SK-N-SH (cell line): ENCODE measurements around the gene CC2D2A. TPM values are rescaled to one million over a fixed set of nuclear protein-coding genes. Genes with fewer than 3 reads are reported as not detected.
A peak's percentile ranks its signal among the peaks of the same experiment; 100 is the strongest.

Experiments used
- CTCF ChIA-PET: fragments of 300-600, 350-600 bp; formaldehyde crosslinking; extraction: SDS; loops from one replicate; lab custom pipeline; 2021; lab: Yijun Ruan, JAX
- POLR2A ChIA-PET: fragments of 350-600 bp; sonication (Branson Sonifier 250); formaldehyde crosslinking; extraction: SDS; loops from one replicate; lab custom pipeline; 2020; ENCODE audit warnings: antibody characterized with exemption, inconsistent platforms; lab: Yijun Ruan, JAX
- DNase-seq: peaks from one replicate; pipeline ENCODE4 v3.0.0; 2012
- H2AFZ ChIP-seq: fragments of 200-600 bp; sonication (generic); 2 replicates; pipeline ENCODE4 v1.8.1; 2016; ENCODE audit warnings: antibody characterized with exemption, mild to moderate bottlenecking, low read depth
- H3F3A ChIP-seq: fragments of 200-600 bp; sonication (generic); replicated peaks from 2 replicates; pipeline ENCODE3; 2016; ENCODE audit warnings: antibody characterized with exemption, mild to moderate bottlenecking; ENCODE audit not compliant: insufficient read depth
- H3K27ac ChIP-seq, 2 experiments: fragments of 200-500 bp in 1 of 2; fragments of 200-600 bp in 1 of 2; sonication (Bioruptor generic) in 1 of 2; sonication (generic), shearing (Covaris generic) in 1 of 2; 2 replicates each; pipeline versions ENCODE4 v1.5.1 to v1.6.1; 2014 to 2016; ENCODE audit warnings: low read depth in 2 of 2, inconsistent platforms in 1 of 2, low read length in 1 of 2, mild to moderate bottlenecking in 1 of 2, mixed read lengths in 1 of 2
- H3K27me3 ChIP-seq: fragments of 200-600 bp; sonication (generic), shearing (Covaris generic); 2 replicates; pipeline ENCODE4 v1.6.1; 2016; ENCODE audit warnings: mixed run types; ENCODE audit not compliant: insufficient read depth
- H3K36me3 ChIP-seq, 2 experiments: fragments of 200-500 bp in 1 of 2; fragments of 200-600 bp in 1 of 2; sonication (Bioruptor generic) in 1 of 2; sonication (generic) in 1 of 2; replicated peaks in 1 of 2; 2 replicates each; pipeline versions ENCODE3 to v1.5.1; 2014 to 2016; ENCODE audit warnings: low read length in 1 of 2, mild to moderate bottlenecking in 1 of 2; ENCODE audit not compliant: insufficient read depth in 2 of 2, control insufficient read depth in 1 of 2
- H3K4me1 ChIP-seq, 2 experiments: fragments of 200-500 bp in 1 of 2; fragments of 200-600 bp in 1 of 2; sonication (Bioruptor generic) in 1 of 2; sonication (generic), shearing (Covaris generic) in 1 of 2; 2 replicates each; pipeline versions ENCODE4 v1.5.1 to v1.6.1; 2014 to 2016; ENCODE audit warnings: low read depth in 1 of 2, low read length in 1 of 2, mixed run types in 1 of 2; ENCODE audit not compliant: insufficient read depth in 2 of 2, control insufficient read depth in 1 of 2
- H3K4me2 ChIP-seq: fragments of 200-600 bp; sonication (generic), shearing (Covaris generic); 2 replicates; pipeline ENCODE4 v1.6.1; 2017; ENCODE audit warnings: mixed run types
- H3K4me3 ChIP-seq, 2 experiments: fragments of 200-500 bp in 1 of 2; fragments of 200-600 bp in 1 of 2; sonication (Bioruptor generic) in 1 of 2; sonication (generic), shearing (Covaris generic) in 1 of 2; 2 replicates each; pipeline versions ENCODE4 v1.5.1 to v1.8.1; 2014 to 2016; ENCODE audit warnings: low read depth in 2 of 2, inconsistent platforms in 1 of 2, low read length in 1 of 2, mild to moderate bottlenecking in 1 of 2, mixed read lengths in 1 of 2, moderate library complexity in 1 of 2
- H3K79me2 ChIP-seq: fragments of 200-600 bp; sonication (generic); 2 replicates; pipeline ENCODE4 v1.8.1; 2017; ENCODE audit warnings: mild to moderate bottlenecking; ENCODE audit not compliant: insufficient read depth
- H3K9ac ChIP-seq: fragments of 200-600 bp; sonication (generic); 2 replicates; pipeline ENCODE4 v1.6.1; 2017; ENCODE audit warnings: mixed run types
- H3K9me2 ChIP-seq: fragments of 200-600 bp; sonication (generic); 2 replicates; pipeline ENCODE4 v1.6.1; 2017; ENCODE audit warnings: mixed run types
- H3K9me3 ChIP-seq: fragments of 200-600 bp; sonication (generic); 2 replicates; pipeline ENCODE4 v1.6.1; 2017; ENCODE audit warnings: mixed run types, mild to moderate bottlenecking, moderate library complexity
- H4K20me1 ChIP-seq: fragments of 200-600 bp; sonication (generic); 2 replicates; pipeline ENCODE4 v1.6.1; 2017; ENCODE audit warnings: mild to moderate bottlenecking, mixed run types; ENCODE audit not compliant: insufficient read depth
- CHD2 ChIP-seq: fragments of 150-350 bp; IDR thresholded peaks from 2 replicates; pipeline ENCODE4 v1.6.1; 2018; ENCODE audit warnings: low read length; ENCODE audit not compliant: partially characterized antibody
- EP300 ChIP-seq, 2 experiments: IDR thresholded peaks; 2 replicates each; pipeline versions ENCODE4 v1.4.0 to v1.6.1; 2012; ENCODE audit warnings: borderline replicate concordance in 1 of 2, low read depth in 1 of 2, low read length in 1 of 2
- FOSL2 ChIP-seq: IDR thresholded peaks from 2 replicates; pipeline ENCODE4 v1.4.0; 2012; ENCODE audit warnings: low read depth, mild to moderate bottlenecking, moderate library complexity, borderline replicate concordance
- FOXJ3 ChIP-seq: sonication (generic); formaldehyde crosslinking; IDR thresholded peaks from 2 replicates; pipeline ENCODE4 v1.5.1; 2020; ENCODE audit warnings: mild to moderate bottlenecking, missing genetic modification reagents
- FOXM1 ChIP-seq: IDR thresholded peaks from 2 replicates; pipeline ENCODE4 v1.4.0; 2012; ENCODE audit warnings: low read depth, mild to moderate bottlenecking
- JUND ChIP-seq: IDR thresholded peaks from 2 replicates; pipeline ENCODE4 v1.4.0; 2012
- MEF2A ChIP-seq: IDR thresholded peaks from 2 replicates; pipeline ENCODE4 v1.4.0; 2012; ENCODE audit warnings: low read depth, borderline replicate concordance
- MXI1 ChIP-seq: IDR thresholded peaks from 2 replicates; pipeline ENCODE4 v1.6.1; 2012; ENCODE audit warnings: mild to moderate bottlenecking, low read depth, low read length, improper control_type of control experiment
- NFIC ChIP-seq: IDR thresholded peaks from 2 replicates; pipeline ENCODE4 v1.4.0; 2012; ENCODE audit warnings: borderline replicate concordance
- NRF1 ChIP-seq: IDR thresholded peaks from 2 replicates; pipeline ENCODE4 v1.6.1; 2012; ENCODE audit warnings: low read depth, mild to moderate bottlenecking, low read length
- PBX3 ChIP-seq: IDR thresholded peaks from 2 replicates; pipeline ENCODE4; 2012
- POLR2AphosphoS5 ChIP-seq: IDR thresholded peaks from 2 replicates; pipeline ENCODE4 v1.6.1; 2012; ENCODE audit warnings: low read depth, low read length
- RAD21 ChIP-seq: IDR thresholded peaks from 2 replicates; pipeline ENCODE4 v1.6.1; 2012; ENCODE audit warnings: mild to moderate bottlenecking, low read length
- RCOR1 ChIP-seq: fragments of 150-350 bp; IDR thresholded peaks from 2 replicates; pipeline ENCODE4 v1.6.1; 2017; ENCODE audit warnings: antibody characterized with exemption, low read length
- RFX5 ChIP-seq: IDR thresholded peaks from 2 replicates; pipeline ENCODE4 v1.6.1; 2012; ENCODE audit warnings: mild to moderate bottlenecking, improper control_type of control experiment, low read length
- RXRA ChIP-seq: IDR thresholded peaks from 2 replicates; pipeline ENCODE4 v1.4.0; 2012; ENCODE audit warnings: low read depth, mild to moderate bottlenecking, borderline replicate concordance
- SMC3 ChIP-seq: IDR thresholded peaks from 2 replicates; pipeline ENCODE4 v1.6.1; 2012; ENCODE audit warnings: low read depth, low read length, improper control_type of control experiment
- TCF12 ChIP-seq: IDR thresholded peaks from 2 replicates; pipeline ENCODE4 v1.4.0; 2012
- TEAD4 ChIP-seq: IDR thresholded peaks from 2 replicates; pipeline ENCODE4 v1.4.0; 2012; ENCODE audit warnings: mild to moderate bottlenecking, borderline replicate concordance; ENCODE audit not compliant: insufficient read depth
- USF1 ChIP-seq: IDR thresholded peaks from 2 replicates; pipeline ENCODE4 v1.4.0; 2012; ENCODE audit warnings: low read depth, borderline replicate concordance
- USF2 ChIP-seq: fragments of 150-350 bp; IDR thresholded peaks from 2 replicates; pipeline ENCODE4 v1.6.1; 2017; ENCODE audit warnings: antibody characterized with exemption, low read length, low read depth, borderline replicate concordance
- WGBS: methylation state at CpG from one replicate; pipeline ENCODE4 v1.1.6; 2017; ENCODE audit warnings: low lambda C conversion rate; 5-methylcytosine and 5-hydroxymethylcytosine counted together
- polyA plus RNA-seq, 3 experiments: library from polyadenylated mRNA; depleted of rRNA; stranded (reverse); fragments of >200 nt; gene quantifications; 2 replicates each; pipeline ENCODE4 v1.2.3, GENCODE V29; 2012
- TF ChIP-seq, protein P1 (sequence below): IDR thresholded peaks from 2 replicates; pipeline ENCODE4 v1.4.0; 2012; ENCODE audit warnings: low read depth
- TF ChIP-seq, protein P2 (sequence below): fragments of 200-600 bp; sonication (generic); IDR thresholded peaks from 2 replicates; pipeline ENCODE4 v1.6.1; 2017; ENCODE audit warnings: antibody characterized with exemption, mild to moderate bottlenecking, moderate library complexity
- TF ChIP-seq, protein P3 (sequence below): fragments of 150-350 bp; IDR thresholded peaks from 2 replicates; pipeline ENCODE4 v1.6.1; 2016; ENCODE audit warnings: mild to moderate bottlenecking, low read depth, low read length
- TF ChIP-seq, protein P4 (sequence below): IDR thresholded peaks from 2 replicates; pipeline ENCODE4 v1.4.0; 2012; ENCODE audit warnings: low read depth, borderline replicate concordance

Gene CC2D2A
- polyA plus RNA-seq, 1 of the 3 experiments (the other 2 are of a cell fraction) = 17.8 TPM

DNA sequence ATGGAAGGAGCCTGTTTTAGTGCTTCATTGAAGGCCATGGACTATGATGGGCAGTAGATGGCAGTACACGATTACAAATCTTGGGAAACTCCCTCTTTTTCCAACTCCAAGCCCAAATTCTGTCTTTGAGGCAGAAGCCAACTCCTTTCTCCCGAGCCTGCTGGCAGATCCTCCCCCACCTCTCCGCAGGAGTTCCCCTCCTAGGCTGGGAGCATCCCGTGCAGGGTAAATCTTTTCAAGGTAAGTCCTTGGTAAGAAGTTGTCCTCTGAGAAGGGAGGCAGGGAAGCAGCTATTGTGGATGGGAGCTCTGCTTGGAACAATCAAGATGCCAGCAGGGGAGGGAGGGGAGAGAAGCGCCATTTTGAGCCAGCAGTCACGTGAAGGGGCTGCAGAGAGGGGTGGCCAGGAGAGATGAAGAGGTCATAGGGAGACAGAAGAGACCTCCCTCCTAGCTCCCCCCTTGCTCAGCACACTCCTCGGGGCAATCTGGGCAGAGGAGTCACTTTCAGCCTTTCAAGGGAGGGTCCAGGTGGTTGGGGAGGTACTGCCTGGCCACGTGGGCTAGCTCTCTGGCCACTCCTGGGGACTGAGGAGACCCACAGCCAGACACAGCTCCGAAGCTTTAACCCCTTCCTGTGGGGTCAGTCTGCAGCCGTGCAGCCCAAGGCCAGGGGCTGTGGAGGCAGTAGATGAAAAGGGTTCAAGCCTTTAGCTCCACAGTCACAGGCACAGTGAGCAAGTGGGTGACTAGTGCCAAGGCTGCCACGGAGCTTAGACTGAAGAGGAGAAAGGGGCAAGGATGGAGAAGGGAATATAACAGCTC is 9.6 kb downstream of the CC2D2A start:
- peak overlapping the region; percentile 77 for H3K4me2 ChIP-seq
- no peaks in the 10 kb centered on the region for H3K9me2 ChIP-seq
- no peaks in the 10 kb centered on the region for H3F3A ChIP-seq
- H3K4me3 ChIP-seq = peak overlapping the region; percentile 49 to 55
- POLR2A ChIA-PET = interaction anchor here (0.7 to 1.5 kb wide), 9 partner anchors 9 to 477 kb away, joined by 3 to 23 read pairs (median 3); partner anchors contain the start of genes CC2D2A, FAM200B and FBXL5
- WGBS = 3% methylated on average over 11 of the region's 11 CpGs
- no peaks in the 10 kb centered on the region for H3K79me2 ChIP-seq
- H2AFZ ChIP-seq = peak overlapping the region; percentile 84
- H3K36me3 ChIP-seq = peaks cover 5 to 13% of the 10 kb centered on the region in 2 experiments
- no peaks in the 10 kb centered on the region for H3K27me3 ChIP-seq
- H3K4me1 ChIP-seq = peaks cover 10% of the 10 kb centered on the region in 2 experiments; a peak in 3 of 4 replicates
- DNase-seq = peak; percentile 74
- peak overlapping the region; percentile 58 to 93 for H3K27ac ChIP-seq
- H3K9ac ChIP-seq = peak overlapping the region; percentile 69
- no peaks in the 10 kb centered on the region for H3K9me3 ChIP-seq
- CTCF ChIA-PET = interaction anchor here (0.5 to 3.2 kb wide), 36 partner anchors 9 to 1820 kb away, joined by 3 to 23 read pairs (median 4); partner anchors contain the start of genes CC2D2A, FAM200B and FBXL5
- no peaks in the 10 kb centered on the region for H4K20me1 ChIP-seq
- TF ChIP-seq, protein P1, sequence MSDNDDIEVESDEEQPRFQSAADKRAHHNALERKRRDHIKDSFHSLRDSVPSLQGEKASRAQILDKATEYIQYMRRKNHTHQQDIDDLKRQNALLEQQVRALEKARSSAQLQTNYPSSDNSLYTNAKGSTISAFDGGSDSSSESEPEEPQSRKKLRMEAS = peak; percentile 78; the same call in 1 of the 2 replicates
- TF ChIP-seq RCOR1 (no peak), FOXM1 (no peak), SMC3 (peak; percentile 73), FOSL2 (no peak), USF2 (peak; percentile 77), USF1 (peak; percentile 93), MEF2A (no peak), TEAD4 (no peak), NRF1 (no peak), EP300 (IDR thresholded peaks at IDR 0.05; ENCODE audit: borderline replicate concordance in 1 of 2, low read depth in 1 of 2, low read length in 1 of 2) (no peak), FOXJ3 (CRISPR knock-in tag) (no peak), NFIC (peak; percentile 13; the same call in 1 of the 2 replicates), RAD21 (peak; percentile 94), RXRA (no peak), CHD2 (peak; percentile 38), JUND (no peak), RFX5 (no peak), MXI1 (0 out of 2 replicates have a peak, but pooled peaks have one; percentile 70), POLR2AphosphoS5 (0 out of 2 replicates have a peak, but pooled peaks have one; percentile 38), TCF12 (no peak), PBX3 (no peak)
- TF ChIP-seq, protein P2, sequence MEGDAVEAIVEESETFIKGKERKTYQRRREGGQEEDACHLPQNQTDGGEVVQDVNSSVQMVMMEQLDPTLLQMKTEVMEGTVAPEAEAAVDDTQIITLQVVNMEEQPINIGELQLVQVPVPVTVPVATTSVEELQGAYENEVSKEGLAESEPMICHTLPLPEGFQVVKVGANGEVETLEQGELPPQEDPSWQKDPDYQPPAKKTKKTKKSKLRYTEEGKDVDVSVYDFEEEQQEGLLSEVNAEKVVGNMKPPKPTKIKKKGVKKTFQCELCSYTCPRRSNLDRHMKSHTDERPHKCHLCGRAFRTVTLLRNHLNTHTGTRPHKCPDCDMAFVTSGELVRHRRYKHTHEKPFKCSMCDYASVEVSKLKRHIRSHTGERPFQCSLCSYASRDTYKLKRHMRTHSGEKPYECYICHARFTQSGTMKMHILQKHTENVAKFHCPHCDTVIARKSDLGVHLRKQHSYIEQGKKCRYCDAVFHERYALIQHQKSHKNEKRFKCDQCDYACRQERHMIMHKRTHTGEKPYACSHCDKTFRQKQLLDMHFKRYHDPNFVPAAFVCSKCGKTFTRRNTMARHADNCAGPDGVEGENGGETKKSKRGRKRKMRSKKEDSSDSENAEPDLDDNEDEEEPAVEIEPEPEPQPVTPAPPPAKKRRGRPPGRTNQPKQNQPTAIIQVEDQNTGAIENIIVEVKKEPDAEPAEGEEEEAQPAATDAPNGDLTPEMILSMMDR = peak; percentile 79
- TF ChIP-seq, protein P3, sequence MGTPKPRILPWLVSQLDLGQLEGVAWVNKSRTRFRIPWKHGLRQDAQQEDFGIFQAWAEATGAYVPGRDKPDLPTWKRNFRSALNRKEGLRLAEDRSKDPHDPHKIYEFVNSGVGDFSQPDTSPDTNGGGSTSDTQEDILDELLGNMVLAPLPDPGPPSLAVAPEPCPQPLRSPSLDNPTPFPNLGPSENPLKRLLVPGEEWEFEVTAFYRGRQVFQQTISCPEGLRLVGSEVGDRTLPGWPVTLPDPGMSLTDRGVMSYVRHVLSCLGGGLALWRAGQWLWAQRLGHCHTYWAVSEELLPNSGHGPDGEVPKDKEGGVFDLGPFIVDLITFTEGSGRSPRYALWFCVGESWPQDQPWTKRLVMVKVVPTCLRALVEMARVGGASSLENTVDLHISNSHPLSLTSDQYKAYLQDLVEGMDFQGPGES = no peak
- TF ChIP-seq, protein P4, sequence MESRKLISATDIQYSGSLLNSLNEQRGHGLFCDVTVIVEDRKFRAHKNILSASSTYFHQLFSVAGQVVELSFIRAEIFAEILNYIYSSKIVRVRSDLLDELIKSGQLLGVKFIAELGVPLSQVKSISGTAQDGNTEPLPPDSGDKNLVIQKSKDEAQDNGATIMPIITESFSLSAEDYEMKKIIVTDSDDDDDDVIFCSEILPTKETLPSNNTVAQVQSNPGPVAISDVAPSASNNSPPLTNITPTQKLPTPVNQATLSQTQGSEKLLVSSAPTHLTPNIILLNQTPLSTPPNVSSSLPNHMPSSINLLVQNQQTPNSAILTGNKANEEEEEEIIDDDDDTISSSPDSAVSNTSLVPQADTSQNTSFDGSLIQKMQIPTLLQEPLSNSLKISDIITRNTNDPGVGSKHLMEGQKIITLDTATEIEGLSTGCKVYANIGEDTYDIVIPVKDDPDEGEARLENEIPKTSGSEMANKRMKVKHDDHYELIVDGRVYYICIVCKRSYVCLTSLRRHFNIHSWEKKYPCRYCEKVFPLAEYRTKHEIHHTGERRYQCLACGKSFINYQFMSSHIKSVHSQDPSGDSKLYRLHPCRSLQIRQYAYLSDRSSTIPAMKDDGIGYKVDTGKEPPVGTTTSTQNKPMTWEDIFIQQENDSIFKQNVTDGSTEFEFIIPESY = no peak
